Stomach (tissue), 9 donors: ENCODE data around the gene PLIN5. TPM values are rescaled to one million over a fixed set of nuclear protein-coding genes. Genes with fewer than 3 reads are reported as not detected.

Experiments used
- DNase-seq, 2 donors: peaks; one replicate each; pipeline versions ENCODE4 v3.0.0 to v3.0.0-alpha.2; 2013 to 2019
- H3K27ac ChIP-seq, 5 donors: fragments of 200-600 bp in 4 of 5; sonication (generic) in 4 of 5; one replicate each; pipeline ENCODE4 v1.5.1; 2013 to 2019; ENCODE audit warnings: mild to moderate bottlenecking in 1 of 5, moderate library complexity in 1 of 5
- H3K27me3 ChIP-seq, 3 donors: fragments of 200-600 bp; sonication (generic); one replicate each; pipeline ENCODE4 v1.5.1; 2017 to 2019; ENCODE audit warnings: mixed run types in 1 of 3
- H3K36me3 ChIP-seq, 4 donors: fragments of 200-600 bp; sonication (generic); 1 replicate in 3 of 4; 2 replicates in 1 of 4; pipeline ENCODE4 v1.5.1; 2016 to 2019
- H3K4me1 ChIP-seq, 4 donors: fragments of 200-600 bp; sonication (generic); one replicate each; pipeline ENCODE4 v1.5.1; 2016 to 2019
- H3K4me3 ChIP-seq, 4 donors: fragments of 200-600 bp; sonication (generic) in 3 of 4; one replicate each; pipeline ENCODE4 v1.5.1; 2016 to 2019; ENCODE audit warnings: mild to moderate bottlenecking in 1 of 4
- H3K9me3 ChIP-seq, 4 donors: fragments of 200-600 bp; sonication (generic); one replicate each; pipeline ENCODE4 v1.5.1; 2016 to 2019
- CTCF ChIP-seq, 7 experiments: fragments of 450-650 bp in 4 of 7; fragments of 200-600 bp in 3 of 7; sonication (generic) in 3 of 7; IDR thresholded peaks; one replicate each; pipeline ENCODE4 v1.5.1; 2016 to 2019; ENCODE audit warnings: antibody characterized with exemption in 7 of 7, control low read depth in 2 of 7, mild to moderate bottlenecking in 1 of 7
- EP300 ChIP-seq: sonication (generic); formaldehyde crosslinking; IDR thresholded peaks from one replicate; pipeline ENCODE4 v1.6.1; 2017; ENCODE audit warnings: antibody characterized with exemption
- POLR2A ChIP-seq, 4 donors: fragments of 450-650 bp; IDR thresholded peaks; one replicate each; pipeline ENCODE4 v1.6.1; 2016; ENCODE audit warnings: antibody characterized with exemption in 4 of 4, control low read depth in 2 of 4, mild to moderate bottlenecking in 1 of 4, moderate library complexity in 1 of 4
- POLR2AphosphoS5 ChIP-seq, 3 donors: sonication (generic); formaldehyde crosslinking; IDR thresholded peaks; one replicate each; pipeline ENCODE4 v1.6.1; 2016; ENCODE audit warnings: antibody characterized with exemption in 3 of 3
- WGBS, 5 donors: extraction: QIAGEN DNeasy Blood & Tissue Kit in 3 of 5; methylation state at CpG; one replicate each; pipeline versions ENCODE4 v1.1.5 to v1.1.7; 2013 to 2018; 5-methylcytosine and 5-hydroxymethylcytosine counted together
- intact Hi-C: fragments of 100-400 bp; cut with DNase I; formaldehyde crosslinking; loops from one replicate; pipeline ENCODE4 v1.15.1; 2023; ENCODE audit warnings: low total_unique reads
- polyA plus RNA-seq, 3 donors: library from polyadenylated mRNA; stranded (reverse); fragments of 200-250 nt; gene quantifications; one replicate each; pipeline ENCODE4 v1.2.3, GENCODE V29; 2013
- total RNA-seq, 5 donors: library from RNA; depleted of rRNA; stranded (reverse); fragments of >200 nt; gene quantifications; one replicate each; pipeline versions ENCODE4 v1.1.0 to v1.2.3, GENCODE V29; 2014 to 2016
- donor health status: healthy with polysubstance abuse.
- donor health status: Bipolar disorder and iron deficiency.
- donor health status: healthy.

PLIN5 gene
- total and polyA plus RNA-seq, 8 donors: 1.4 to 114 (median 31.6) TPM

GRCh38 chr19:4559569-4559968 lies 24.5 kb upstream of the PLIN5 start, which contains the start of gene SEMA6B:
SEMA6B (minus strand) TSS chr19:4559684; CDS start chr19:4558457, 1,227 bp downstream.
- peaks cover 0 to 27% (median 5%) of the 10 kb centered on the region in 4 donors for H3K4me1 ChIP-seq
- peak within 1 kb of the TSS; percentile 37 to 71 (median 47) for H3K27ac ChIP-seq
- H3K4me3 ChIP-seq: peak within 1 kb of the TSS; percentile 15 to 44 (median 32)
- H3K36me3 ChIP-seq: peaks cover 0 to 8% (median 2%) of the 10 kb centered on the region in 4 donors
- no peaks in the 10 kb centered on the region for H3K9me3 ChIP-seq
- peaks cover 0 to 10% (median 6%) of the 10 kb centered on the region in 3 donors for H3K27me3 ChIP-seq
- intact Hi-C loops: loop anchor here (5.0 kb wide), 1 partner anchor 78 kb away; the partner anchor contains the start of gene TNFAIP8L1
- 48 to 78% (median 68%) methylated on average over 11 to 13 of the region's 13 CpGs for WGBS, 5 donors
- peak in 1 of 2 donors; percentile 35 for DNase-seq
- TF ChIP-seq POLR2AphosphoS5 (IDR thresholded peaks at IDR 0.05) (peak in 2 of 3 donors; percentile 36 to 62), CTCF (IDR thresholded peaks at IDR 0.05) (no peak), POLR2A (IDR thresholded peaks at IDR 0.05) (no peak), EP300 (peak; percentile 27)

DNA sequence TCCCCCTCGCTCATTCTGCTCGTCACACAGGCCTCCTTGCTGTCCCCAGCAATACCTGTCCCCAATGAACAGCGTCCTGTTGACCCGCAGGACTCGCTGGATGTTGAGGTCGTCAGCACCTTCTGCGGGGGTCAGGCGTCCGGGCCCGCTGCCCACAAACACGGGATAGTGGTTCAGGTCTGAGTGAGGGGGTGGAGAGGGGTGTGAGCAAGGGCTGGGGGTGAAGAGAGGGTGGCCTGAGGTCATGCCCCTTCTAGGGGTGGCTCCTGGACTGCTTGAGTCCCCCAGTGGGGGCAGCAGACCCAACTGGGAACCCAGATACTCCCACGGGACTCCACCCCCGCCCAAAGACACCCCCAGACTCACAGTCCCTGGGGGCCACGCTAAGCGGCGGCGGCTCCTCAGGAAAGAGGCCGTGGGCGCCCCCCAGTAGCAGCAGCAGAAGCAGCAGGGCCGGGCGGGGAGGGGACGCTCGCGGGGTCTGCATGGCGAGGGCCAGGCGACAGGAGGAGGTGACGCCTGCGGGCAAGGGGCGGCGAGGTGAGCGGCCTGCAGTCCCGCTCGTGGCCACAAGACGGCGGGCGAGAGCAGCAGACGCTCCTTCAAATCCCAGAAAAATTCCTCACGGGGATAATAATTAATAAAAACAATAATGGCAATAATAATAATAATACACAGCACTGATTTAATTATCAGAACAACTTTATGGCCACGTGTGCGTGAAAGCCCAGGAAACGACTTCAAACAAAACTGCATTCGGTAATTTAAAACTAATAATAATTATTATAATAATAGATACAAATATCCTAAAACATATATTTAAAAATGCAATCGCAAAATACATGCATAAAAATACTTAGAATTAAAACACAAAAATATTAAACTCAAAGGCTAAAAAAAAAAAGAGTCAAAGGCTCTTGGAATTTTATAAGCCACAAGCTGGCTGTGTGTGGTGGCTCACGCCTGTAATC lies 23.2 kb upstream of the PLIN5 start:
- peak in 1 of 3 donors; percentile 15 for TF ChIP-seq POLR2AphosphoS5 (IDR thresholded peaks at IDR 0.05)
- TF ChIP-seq CTCF (IDR thresholded peaks at IDR 0.05): peak in 5 of 7 experiments; percentile 82 to 100 (median 100)
- no peak for TF ChIP-seq EP300
- no peak for TF ChIP-seq POLR2A (IDR thresholded peaks at IDR 0.05)
- Histone ChIP-seq H3K9me3 (no peaks in the 10 kb centered on the region), H3K36me3 (peaks cover 0 to 12% (median 2%) of the 10 kb centered on the region in 4 donors), H3K4me1 (peaks cover 0 to 27% (median 5%) of the 10 kb centered on the region in 4 donors), H3K27ac (peak overlapping the region in 3 of 5 donors; percentile 49 to 71 (median 53)), H3K27me3 (peaks cover 0 to 10% (median 6%) of the 10 kb centered on the region in 3 donors), H3K4me3 (peak overlapping the region; percentile 22 to 44 (median 32))
- WGBS, 5 donors: 20 to 31% (median 26%) methylated on average over 40 to 44 of the region's 44 CpGs
- peak; percentile 59 to 69 for DNase-seq
- intact Hi-C loops: loop anchor here (5.0 kb wide), 1 partner anchor 79 kb away; the partner anchor contains the start of gene TNFAIP8L1

DNA sequence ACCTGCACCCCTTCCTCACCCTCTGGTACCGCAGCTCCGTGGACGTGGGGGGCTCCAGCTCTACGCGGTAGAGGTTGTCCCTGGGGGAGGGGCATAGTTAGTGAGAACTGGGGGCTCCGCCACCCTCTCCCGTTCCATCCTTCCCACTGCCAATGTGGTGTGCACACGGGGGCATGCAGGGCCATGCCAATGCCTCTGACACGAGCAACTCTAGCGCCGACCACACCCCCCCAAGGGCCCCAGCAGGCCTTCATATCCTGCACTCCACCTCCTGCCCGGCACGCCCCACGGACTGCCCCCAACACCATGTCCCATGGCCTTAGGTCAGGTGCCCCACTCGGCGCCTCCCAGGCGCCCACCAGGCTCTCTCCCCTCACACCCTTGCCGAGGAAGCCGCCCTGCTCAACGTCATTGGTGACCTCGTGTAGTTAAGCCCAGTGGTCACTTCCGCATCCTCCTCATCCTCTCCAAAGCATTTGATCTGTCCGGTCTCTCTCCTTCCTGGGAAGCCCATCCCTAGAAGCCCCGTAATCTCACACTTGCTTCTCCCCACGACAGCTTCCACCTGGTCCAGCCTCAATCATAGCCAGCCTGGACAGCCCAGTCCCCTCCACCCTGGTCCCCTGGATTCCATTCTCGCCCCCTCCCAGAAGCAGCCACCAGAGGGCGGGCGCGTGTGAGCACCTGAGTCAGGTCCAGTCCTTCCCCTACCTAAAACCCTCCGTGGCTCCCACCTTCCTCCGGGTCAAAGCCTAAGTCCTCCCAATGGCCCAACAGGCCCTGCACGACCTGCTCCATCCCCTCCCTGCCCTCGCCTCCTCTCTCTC lies 22.3 kb upstream of the PLIN5 start:
- DNase-seq: no peak
- intact Hi-C loops: loop anchor here (5.0 kb wide), 1 partner anchor 80 kb away; the partner anchor contains the start of gene TNFAIP8L1
- no peak for TF ChIP-seq CTCF (IDR thresholded peaks at IDR 0.05)
- TF ChIP-seq POLR2A (IDR thresholded peaks at IDR 0.05): no peak
- no peak for TF ChIP-seq EP300
- TF ChIP-seq POLR2AphosphoS5 (IDR thresholded peaks at IDR 0.05): no peak
- Histone ChIP-seq H3K4me3 (peak overlapping the region in 2 of 4 donors; percentile 35 to 44), H3K36me3 (peaks cover 0 to 12% (median 2%) of the 10 kb centered on the region in 4 donors), H3K27me3 (peaks cover 0 to 16% (median 6%) of the 10 kb centered on the region in 3 donors), H3K9me3 (no peaks in the 10 kb centered on the region), H3K4me1 (peaks cover 0 to 27% (median 5%) of the 10 kb centered on the region in 4 donors), H3K27ac (peak overlapping the region in 1 of 5 donors; percentile 53)
- WGBS, 5 donors: 75 to 78% (median 77%) methylated on average over 33 of the region's 33 CpGs
